HG03442 (cell line): ENCODE data around the gene CARNS1.
A peak's percentile ranks its signal among the peaks of the same experiment; 100 is the strongest.

Experiments used
- ATAC-seq: cut with Tn5 transposase; IDR thresholded peaks from one replicate; pipeline ENCODE4 v1.9.1; 2021; ENCODE audit warnings: mild to moderate bottlenecking, moderate library complexity; ENCODE audit not compliant: unreplicated experiment

Gene CARNS1

GRCh38 chr11:67409261-67409666, 6.2 kb upstream of the CARNS1 start:
- ATAC-seq = no peak

- ATAC-seq = no peak
Observed at GRCh38 chr11:67409781-67410368, 5.6 kb upstream of the CARNS1 start.

- no peak for ATAC-seq
Observed at GRCh38 chr11:67410369-67410831, 5.1 kb upstream of the CARNS1 start.

- ATAC-seq = no peak
Observed at GRCh38 chr11:67410984-67411784, 4.3 kb upstream of the CARNS1 start.

GRCh38 chr11:67411785-67412152, 3.7 kb upstream of the CARNS1 start:
- ATAC-seq = no peak

GRCh38 chr11:67412495-67413179, 2.8 kb upstream of the CARNS1 start:
- no peak for ATAC-seq

GRCh38 chr11:67413266-67413849, 2.1 kb upstream of the CARNS1 start:
- ATAC-seq = no peak

- no peak for ATAC-seq
Observed at GRCh38 chr11:67416416-67417335, 1.2 kb downstream of the CARNS1 start.

GRCh38 chr11:67417425-67417824, 1.9 kb downstream of the CARNS1 start:
- no peak for ATAC-seq

GRCh38 chr11:67418476-67419281, 3.2 kb downstream of the CARNS1 start:
- no peak for ATAC-seq

GRCh38 chr11:67419325-67420049, 4.0 kb downstream of the CARNS1 start:
- ATAC-seq = no peak

GRCh38 chr11:67420147-67420645, 4.7 kb downstream of the CARNS1 start:
- no peak for ATAC-seq

GRCh38 chr11:67420646-67421429, 5.4 kb downstream of the CARNS1 start:
- peak; percentile 76 for ATAC-seq

GRCh38 chr11:67421430-67422031, 6.1 kb downstream of the CARNS1 start:
- ATAC-seq = no peak

GRCh38 chr11:67422891-67423290, 7.4 kb downstream of the CARNS1 start:
- ATAC-seq = no peak

GRCh38 chr11:67423466-67423865, 8.0 kb downstream of the CARNS1 start:
- ATAC-seq = no peak

GRCh38 chr11:67423891-67424613, 8.6 kb downstream of the CARNS1 start:
- ATAC-seq = no peak
